Upper lobe of right lung (tissue), 1 donor: ENCODE data around the gene MYL7. TPM values are rescaled to one million over a fixed set of nuclear protein-coding genes. Genes with fewer than 3 reads are reported as not detected.
A peak's percentile ranks its signal among the peaks of the same experiment; 100 is the strongest.
"Not testable (repeated sequence)": the region's sequence is repeated elsewhere in the genome, so short reads cannot be mapped to it uniquely, and the experiment has no call there.

Experiments
- ATAC-seq: fragments of 200-7000 bp; cut with Tn5 transposase; one replicate; pipeline ENCODE4 v1.9.1; 2020; ENCODE audit warnings: mild to moderate bottlenecking, moderate library complexity
- DNase-seq: peaks from one replicate; pipeline ENCODE4 v3.0.0-alpha.2; 2020
- H3K27ac ChIP-seq: fragments of 200-600 bp; one replicate; pipeline ENCODE4 v1.8.0; 2022
- H3K27me3 ChIP-seq: fragments of 200-600 bp; one replicate; pipeline ENCODE4 v1.8.0; 2022; ENCODE audit warnings: mild to moderate bottlenecking
- H3K36me3 ChIP-seq: fragments of 200-600 bp; one replicate; pipeline ENCODE4 v1.8.0; 2022
- H3K4me1 ChIP-seq: fragments of 200-600 bp; one replicate; pipeline ENCODE4 v1.8.0; 2022
- H3K4me3 ChIP-seq: fragments of 200-600 bp; one replicate; pipeline ENCODE4 v1.8.0; 2022; ENCODE audit warnings: mild to moderate bottlenecking
- H3K9me3 ChIP-seq: fragments of 200-600 bp; one replicate; pipeline ENCODE4 v1.8.0; 2022
- CTCF ChIP-seq: fragments of 200-600 bp; IDR thresholded peaks from one replicate; pipeline ENCODE4 v1.8.0; 2022; ENCODE audit warnings: antibody characterized with exemption
- intact Hi-C: fragments of 100-400 bp; cut with DNase I; formaldehyde crosslinking; loops from one replicate; pipeline ENCODE4 v1.11.0; 2022
- total RNA-seq: library from RNA; stranded (reverse); fragmentation: NEBNext Ultra II Directional; extraction: Animal tissue kit (Norgen Biotek cat#: 25700); gene quantifications from one replicate; pipeline ENCODE4 v1.2.1, GENCODE V29; 2021
- donor health status: DM: no; HTN: yes; CAD: no; lungs with severe emphysema.

The MYL7 gene
- total RNA-seq, 1 donor from 2014 or later: 3.1 TPM

GRCh38 chr7:44183386-44183785, 42.3 kb upstream of the MYL7 start:
- no peaks in the 10 kb centered on the region for H3K9me3 ChIP-seq
- ATAC-seq: no peak
- H3K27me3 ChIP-seq: no peaks in the 10 kb centered on the region
- H3K4me1 ChIP-seq: no peaks in the 10 kb centered on the region
- H3K4me3 ChIP-seq: no peak overlapping the region
- no peak for TF ChIP-seq CTCF
- intact Hi-C loops: no loop called here
- H3K27ac ChIP-seq: no peak overlapping the region
- no peak for DNase-seq
- no peaks in the 10 kb centered on the region for H3K36me3 ChIP-seq

- ATAC-seq (no peak), DNase-seq (no peak)
- intact Hi-C loops: no loop called here
Measured at GRCh38 chr7:44182827-44183226, 41.7 kb upstream of the MYL7 start.

GRCh38 chr7:44180631-44181030, 39.5 kb upstream of the MYL7 start:
- H3K9me3 ChIP-seq: no peaks in the 10 kb centered on the region

More at GRCh38 chr7:44182827-44183226, 41.7 kb upstream of the MYL7 start:
- Histone ChIP-seq H3K36me3 (no peaks in the 10 kb centered on the region), H3K9me3 (no peaks in the 10 kb centered on the region), H3K27ac (no peak overlapping the region), H3K4me3 (no peak overlapping the region), H3K27me3 (no peaks in the 10 kb centered on the region), H3K4me1 (no peaks in the 10 kb centered on the region)
- TF ChIP-seq CTCF: no peak

GRCh38 chr7:44177570-44178131, 36.5 kb upstream of the MYL7 start:
- no peak overlapping the region for H3K27ac ChIP-seq
- H3K4me3 ChIP-seq: no peak overlapping the region
- ATAC-seq: no peak
- DNase-seq: peak; percentile 51
- no peaks in the 10 kb centered on the region for H3K9me3 ChIP-seq
- H3K4me1 ChIP-seq: no peaks in the 10 kb centered on the region
- intact Hi-C loops: no loop called here
- no peaks in the 10 kb centered on the region for H3K36me3 ChIP-seq
- no peaks in the 10 kb centered on the region for H3K27me3 ChIP-seq
- TF ChIP-seq CTCF: no peak

More at GRCh38 chr7:44180631-44181030, 39.5 kb upstream of the MYL7 start:
- H3K27ac ChIP-seq: no peak overlapping the region
- H3K4me3 ChIP-seq: no peak overlapping the region
- no peak for ATAC-seq
- no peaks in the 10 kb centered on the region for H3K36me3 ChIP-seq
- TF ChIP-seq CTCF: no peak
- DNase-seq: peak; percentile 3
- no peaks in the 10 kb centered on the region for H3K4me1 ChIP-seq
- no peaks in the 10 kb centered on the region for H3K27me3 ChIP-seq
- intact Hi-C loops: no loop called here

GRCh38 chr7:44176486-44176885, 35.4 kb upstream of the MYL7 start:
- ATAC-seq (no peak), DNase-seq (peak; percentile 43)
- Histone ChIP-seq H3K36me3 (no peaks in the 10 kb centered on the region), H3K4me1 (no peaks in the 10 kb centered on the region), H3K27me3 (no peaks in the 10 kb centered on the region), H3K27ac (no peak overlapping the region), H3K9me3 (no peaks in the 10 kb centered on the region), H3K4me3 (no peak overlapping the region)
- no peak for TF ChIP-seq CTCF
- intact Hi-C loops: no loop called here

- intact Hi-C loops: no loop called here
- Histone ChIP-seq H3K27ac (no peak overlapping the region), H3K27me3 (no peaks in the 10 kb centered on the region), H3K9me3 (no peaks in the 10 kb centered on the region), H3K4me1 (no peaks in the 10 kb centered on the region), H3K4me3 (no peak overlapping the region), H3K36me3 (no peaks in the 10 kb centered on the region)
- ATAC-seq: no peak
- TF ChIP-seq CTCF: no peak
- DNase-seq: no peak
Measured at GRCh38 chr7:44175730-44176129, 34.6 kb upstream of the MYL7 start.

GRCh38 chr7:44174694-44174948, 33.5 kb upstream of the MYL7 start:
- H3K9me3 ChIP-seq, intact Hi-C loops, H3K27ac ChIP-seq, DNase-seq, H3K4me3 ChIP-seq, H3K36me3 ChIP-seq, H3K4me1 ChIP-seq, ATAC-seq, H3K27me3 ChIP-seq: not testable (repeated sequence)
